Esophagus (tissue), 2 donors: ENCODE results near the gene IL18RAP. TPM values are rescaled to one million over a fixed set of nuclear protein-coding genes. Genes with fewer than 3 reads are reported as not detected.

ENCODE experiments used
- H3K27ac ChIP-seq, 2 donors: one replicate each; pipeline ENCODE4 v1.5.1; 2013; ENCODE audit warnings: low read depth in 2 of 2, mild to moderate bottlenecking in 2 of 2, inconsistent platforms in 1 of 2, low read length in 1 of 2, moderate library complexity in 1 of 2
- H3K27me3 ChIP-seq, 2 donors: one replicate each; pipeline ENCODE4 v1.6.1; 2013; ENCODE audit warnings: low read length in 2 of 2, control low read depth in 1 of 2, mild to moderate bottlenecking in 1 of 2; ENCODE audit not compliant: insufficient read depth in 2 of 2, control insufficient read depth in 1 of 2
- H3K36me3 ChIP-seq, 2 donors: one replicate each; pipeline ENCODE4 v1.6.1; 2013; ENCODE audit warnings: low read length in 1 of 2; ENCODE audit not compliant: control insufficient read depth in 2 of 2, insufficient read depth in 2 of 2
- H3K4me1 ChIP-seq, 2 donors: one replicate each; pipeline ENCODE4 v1.6.1; 2013; ENCODE audit warnings: low read length in 1 of 2; ENCODE audit not compliant: control insufficient read depth in 2 of 2, insufficient read depth in 2 of 2
- H3K4me3 ChIP-seq, 2 donors: one replicate each; pipeline ENCODE4 v1.5.1; 2013; ENCODE audit warnings: low read length in 2 of 2, mild to moderate bottlenecking in 2 of 2, low read depth in 1 of 2, moderate library complexity in 1 of 2
- H3K9me3 ChIP-seq, 2 donors: one replicate each; pipeline ENCODE4 v1.6.1; 2013; ENCODE audit warnings: mild to moderate bottlenecking in 2 of 2, low read depth in 1 of 2, low read length in 1 of 2, moderate library complexity in 1 of 2; ENCODE audit not compliant: control insufficient read depth in 2 of 2, insufficient read depth in 1 of 2
- WGBS, 2 donors: extraction: QIAGEN DNeasy Blood & Tissue Kit; methylation state at CpG; one replicate each; pipeline ENCODE4 v1.1.7; 2013; 5-methylcytosine and 5-hydroxymethylcytosine counted together
- polyA plus RNA-seq, 2 donors: library from polyadenylated mRNA; stranded (reverse); fragments of 200-250 nt; gene quantifications; one replicate each; pipeline ENCODE4 v1.2.3, GENCODE V29; 2013
- donor health status: healthy with polysubstance abuse.
- donor health status: Bipolar disorder and iron deficiency.

Gene IL18RAP
- polyA plus RNA-seq, 2 donors, result 0.55 to 1.2 TPM

DNA sequence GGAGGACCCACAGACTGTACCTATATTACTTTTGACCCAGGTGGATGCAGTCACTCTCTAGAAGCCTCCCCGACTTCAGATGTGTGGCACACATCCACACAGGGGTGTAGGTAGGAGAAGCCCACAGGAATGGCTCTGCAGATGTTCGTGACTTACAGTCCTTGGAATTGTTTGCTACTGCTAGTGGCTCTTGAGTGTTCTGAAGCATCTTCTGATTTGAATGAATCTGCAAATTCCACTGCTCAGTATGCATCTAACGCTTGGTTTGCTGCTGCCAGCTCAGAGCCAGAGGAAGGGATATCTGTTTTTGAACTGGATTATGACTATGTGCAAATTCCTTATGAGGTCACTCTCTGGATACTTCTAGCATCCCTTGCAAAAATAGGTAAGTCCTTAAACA lies 50.7 kb downstream of the IL18RAP start:
- Histone ChIP-seq H3K36me3 (no peaks in the 10 kb centered on the region), H3K4me1 (no peaks in the 10 kb centered on the region), H3K4me3 (no peak overlapping the region), H3K27me3 (no peaks in the 10 kb centered on the region), H3K9me3 (no peaks in the 10 kb centered on the region), H3K27ac (no peak overlapping the region)
- 76 to 78% methylated on average over 3 of the region's 3 CpGs for WGBS, 2 donors

DNA sequence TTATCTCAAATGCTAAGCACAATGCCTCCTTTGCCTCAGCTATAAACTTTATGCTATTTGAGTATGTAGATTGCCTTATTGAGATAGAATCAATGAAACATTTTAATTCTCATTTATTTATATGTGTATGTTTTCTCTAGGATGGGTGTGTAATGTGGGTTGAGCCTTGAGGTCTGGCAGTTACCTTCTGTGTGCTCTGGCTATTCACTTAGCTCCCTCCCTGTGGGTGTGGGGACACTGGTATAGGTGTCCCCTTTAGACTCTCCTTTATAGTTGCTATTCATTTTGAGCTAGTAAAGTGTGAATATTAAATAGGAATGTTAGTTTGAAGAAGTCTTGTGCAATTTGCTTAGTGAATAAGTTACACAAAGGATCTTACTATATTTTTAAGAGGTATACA lies 51.8 kb downstream of the IL18RAP start:
- H3K27me3 ChIP-seq, result no peaks in the 10 kb centered on the region
- H3K9me3 ChIP-seq, result no peaks in the 10 kb centered on the region
- H3K36me3 ChIP-seq, result no peaks in the 10 kb centered on the region
- H3K4me3 ChIP-seq, result no peak overlapping the region
- H3K27ac ChIP-seq, result no peak overlapping the region
- H3K4me1 ChIP-seq, result no peaks in the 10 kb centered on the region

DNA sequence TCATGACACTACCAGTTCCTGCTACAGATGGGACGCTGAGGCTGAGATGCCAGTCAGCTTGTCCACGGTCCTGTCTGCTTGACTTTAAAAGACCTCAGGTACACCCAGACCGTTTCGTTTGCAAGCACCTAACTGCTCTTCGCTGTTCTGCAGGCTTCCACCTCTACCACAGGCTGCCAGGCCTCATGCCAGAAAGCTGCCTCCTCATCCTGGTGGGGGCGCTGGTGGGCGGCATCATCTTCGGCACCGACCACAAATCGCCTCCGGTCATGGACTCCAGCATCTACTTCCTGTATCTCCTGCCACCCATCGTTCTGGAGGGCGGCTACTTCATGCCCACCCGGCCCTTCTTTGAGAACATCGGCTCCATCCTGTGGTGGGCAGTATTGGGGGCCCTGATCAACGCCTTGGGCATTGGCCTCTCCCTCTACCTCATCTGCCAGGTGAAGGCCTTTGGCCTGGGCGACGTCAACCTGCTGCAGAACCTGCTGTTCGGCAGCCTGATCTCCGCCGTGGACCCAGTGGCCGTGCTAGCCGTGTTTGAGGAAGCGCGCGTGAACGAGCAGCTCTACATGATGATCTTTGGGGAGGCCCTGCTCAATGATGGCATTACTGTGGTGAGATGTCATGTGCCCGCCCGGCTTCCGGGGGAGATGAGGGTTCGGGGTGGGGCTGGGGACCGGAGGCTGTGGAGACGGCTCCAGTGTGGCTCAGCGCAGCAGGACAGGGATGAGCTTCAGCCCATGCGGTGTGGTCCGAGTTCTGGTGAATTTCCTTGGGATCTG lies 55.9 kb downstream of the IL18RAP start:
- no peaks in the 10 kb centered on the region for H3K4me1 ChIP-seq
- no peaks in the 10 kb centered on the region for H3K27me3 ChIP-seq
- H3K9me3 ChIP-seq, result no peaks in the 10 kb centered on the region
- H3K36me3 ChIP-seq, result no peaks in the 10 kb centered on the region
- no peak overlapping the region for H3K27ac ChIP-seq
- 88 to 93% methylated on average over 36 of the region's 36 CpGs for WGBS, 2 donors
- no peak overlapping the region for H3K4me3 ChIP-seq

DNA sequence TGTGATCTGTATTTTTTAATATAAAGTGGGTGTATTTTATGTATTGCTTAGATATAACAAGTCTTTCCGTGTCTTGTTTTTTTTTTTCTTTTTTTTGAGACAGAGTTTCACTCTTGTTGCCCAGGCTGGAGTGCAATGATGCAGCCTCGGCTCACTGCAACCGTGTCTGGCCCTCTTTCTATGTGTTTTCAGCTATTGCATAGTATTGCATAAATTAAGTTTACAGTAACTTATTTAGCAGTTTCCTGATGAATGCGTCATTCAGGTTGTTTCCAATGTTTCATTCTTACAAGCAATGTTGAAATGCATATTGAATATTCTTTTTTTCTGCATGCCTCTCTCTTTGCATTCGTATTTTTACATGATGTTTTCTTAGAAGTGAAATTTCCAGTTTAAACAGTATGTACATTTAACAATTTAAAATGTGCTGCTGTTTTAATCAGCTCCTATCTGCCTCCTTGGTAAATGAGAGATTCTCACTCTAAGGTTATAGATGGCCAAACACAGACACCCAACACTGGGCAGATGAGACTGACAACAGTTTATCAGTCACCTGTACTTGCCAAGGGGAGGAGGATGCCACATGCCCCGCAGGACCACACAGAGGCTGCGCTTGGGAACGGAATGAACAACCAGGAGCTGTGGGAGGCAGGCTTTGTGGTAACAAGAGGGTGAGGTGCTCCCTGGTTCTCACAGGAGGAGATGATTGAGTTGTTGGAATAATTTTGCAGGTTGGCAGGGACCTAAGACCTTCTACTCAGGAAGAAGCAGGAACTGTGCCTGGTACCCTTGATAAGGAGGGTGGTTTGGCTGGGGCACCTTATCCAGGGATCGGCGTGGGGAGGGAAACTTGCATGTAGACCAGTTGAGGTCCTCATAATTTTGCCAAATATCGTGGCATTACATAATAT lies 57.6 kb downstream of the IL18RAP start:
- 79 to 83% methylated on average over 11 of the region's 11 CpGs for WGBS, 2 donors

DNA sequence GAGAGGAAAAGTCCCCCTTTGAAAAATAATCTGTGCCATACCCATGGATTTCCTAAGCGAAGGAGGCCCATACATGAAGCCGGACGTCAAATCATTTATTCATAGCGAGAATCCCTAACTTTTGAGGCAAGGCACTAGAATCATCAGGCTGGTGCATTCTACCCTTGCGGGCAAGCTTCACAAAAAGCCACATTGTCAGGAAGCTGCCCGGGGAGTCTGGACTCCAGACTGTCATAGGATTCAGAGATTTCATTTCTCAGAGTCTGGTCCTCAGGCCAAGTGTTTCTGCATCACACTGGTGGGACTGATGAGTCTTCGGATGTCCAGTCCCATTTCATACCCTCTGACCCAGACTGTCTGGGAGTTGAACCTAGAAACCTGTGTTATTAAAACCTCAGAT lies 59.0 kb downstream of the IL18RAP start:
- Histone ChIP-seq H3K27ac (no peak overlapping the region), H3K27me3 (no peaks in the 10 kb centered on the region), H3K9me3 (no peaks in the 10 kb centered on the region), H3K4me3 (no peak overlapping the region), H3K36me3 (no peaks in the 10 kb centered on the region), H3K4me1 (peaks cover 0 to 7% of the 10 kb centered on the region in 2 donors)
- WGBS, 2 donors, result 76 to 77% methylated on average over 7 of the region's 7 CpGs

More for the DNA sequence above, 57.6 kb downstream of the IL18RAP start:
- no peaks in the 10 kb centered on the region for H3K27me3 ChIP-seq
- no peaks in the 10 kb centered on the region for H3K9me3 ChIP-seq
- no peak overlapping the region for H3K27ac ChIP-seq
- H3K4me1 ChIP-seq, result no peaks in the 10 kb centered on the region
- H3K36me3 ChIP-seq, result no peaks in the 10 kb centered on the region
- H3K4me3 ChIP-seq, result no peak overlapping the region

DNA sequence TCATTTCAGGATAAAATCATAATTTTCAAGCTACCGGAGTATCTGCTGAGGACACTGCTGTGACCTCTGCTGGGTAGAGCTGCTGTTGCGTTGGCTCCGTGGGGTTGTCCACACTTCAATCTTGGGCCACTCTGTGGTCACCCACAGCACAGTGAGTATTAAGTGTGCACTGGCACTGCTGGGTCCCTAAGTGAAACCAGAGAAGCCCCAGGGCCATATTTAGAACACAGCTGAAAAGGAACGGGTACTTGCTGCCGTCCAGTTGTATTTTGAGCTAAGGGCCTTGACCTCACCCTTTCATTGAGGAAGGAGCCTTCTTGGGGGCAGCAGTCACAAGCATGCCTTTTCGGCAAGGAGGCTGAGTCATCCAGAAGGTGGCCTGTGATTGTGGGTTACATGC lies 60.1 kb downstream of the IL18RAP start:
- Histone ChIP-seq H3K27ac (no peak overlapping the region), H3K4me3 (no peak overlapping the region), H3K36me3 (no peaks in the 10 kb centered on the region), H3K9me3 (no peaks in the 10 kb centered on the region), H3K27me3 (no peaks in the 10 kb centered on the region), H3K4me1 (peaks cover 0 to 14% of the 10 kb centered on the region in 2 donors)
- WGBS, 2 donors, result 85 to 86% methylated on average over 6 of the region's 6 CpGs

DNA sequence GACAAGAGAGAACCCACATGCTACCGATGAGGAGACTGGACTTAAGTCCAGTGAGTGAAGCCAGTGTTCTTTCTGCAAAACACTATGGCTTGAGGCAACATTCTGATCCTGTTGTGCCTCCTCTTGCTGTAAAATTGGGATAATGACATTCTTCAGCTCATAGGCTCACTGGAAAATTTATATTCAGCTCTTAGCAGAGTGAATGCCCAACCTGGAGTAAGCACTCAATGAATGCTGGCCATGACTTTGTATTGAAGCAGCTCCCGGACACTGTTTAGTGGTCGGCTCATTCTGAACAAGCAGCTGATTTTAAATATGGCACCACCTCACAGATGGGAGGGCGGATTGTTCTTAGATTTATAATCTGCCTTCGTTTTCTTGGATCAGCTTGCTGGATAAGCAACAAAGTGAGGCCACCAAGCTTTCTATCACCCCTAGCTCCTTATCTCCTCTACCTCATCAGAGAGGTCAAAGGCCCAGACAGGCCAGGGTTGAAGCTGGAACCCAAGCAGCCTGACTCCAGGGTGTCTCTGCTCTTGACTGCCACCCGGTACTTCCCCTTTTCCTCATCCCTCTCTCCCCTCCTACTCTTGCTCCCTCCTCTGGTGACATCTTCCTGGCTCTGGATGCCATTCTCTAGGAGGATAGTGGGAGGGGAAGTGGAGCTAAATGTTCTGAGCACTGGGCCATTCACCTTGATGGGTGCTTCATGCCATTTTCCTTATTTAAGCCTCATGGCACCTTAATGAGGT lies 61.5 kb downstream of the IL18RAP start:
- Histone ChIP-seq H3K9me3 (no peaks in the 10 kb centered on the region), H3K27me3 (no peaks in the 10 kb centered on the region), H3K4me3 (no peak overlapping the region), H3K36me3 (no peaks in the 10 kb centered on the region), H3K27ac (no peak overlapping the region), H3K4me1 (peaks cover 0 to 14% of the 10 kb centered on the region in 2 donors)
- 83 to 85% methylated on average over 6 of the region's 6 CpGs for WGBS, 2 donors

DNA sequence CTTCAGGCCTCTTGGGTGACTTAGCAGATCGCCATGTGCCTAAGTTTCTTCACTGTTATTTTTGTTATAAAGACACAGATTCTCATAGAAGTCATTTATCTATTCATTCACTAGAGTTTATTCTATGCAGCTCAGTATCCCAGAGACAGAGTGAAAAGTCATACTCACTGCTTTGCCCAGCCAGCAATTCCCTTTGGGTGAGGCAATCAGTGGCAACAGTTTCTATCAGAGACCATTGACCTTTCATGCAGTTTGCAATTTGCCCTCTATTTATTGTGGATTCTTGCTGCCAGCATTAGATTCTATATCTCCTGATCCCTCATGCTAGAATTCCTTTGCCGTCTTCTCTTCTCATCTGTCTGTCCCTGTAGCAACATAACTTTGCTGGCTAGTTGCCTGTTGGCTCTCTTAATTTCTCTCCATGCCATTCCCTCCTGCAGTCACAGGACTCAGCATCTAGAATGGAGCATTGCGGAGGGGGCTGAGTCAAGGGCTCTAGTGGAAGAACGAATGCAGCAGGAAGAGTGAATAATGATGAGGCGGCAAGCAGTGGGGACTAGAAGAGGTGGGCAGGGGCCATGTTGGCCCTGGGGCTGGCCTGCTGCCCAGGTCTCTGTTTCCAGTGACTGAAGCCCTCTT lies 62.3 kb downstream of the IL18RAP start:
- Histone ChIP-seq H3K4me1 (peaks cover 0 to 14% of the 10 kb centered on the region in 2 donors), H3K4me3 (no peak overlapping the region), H3K36me3 (no peaks in the 10 kb centered on the region), H3K27me3 (no peaks in the 10 kb centered on the region), H3K27ac (no peak overlapping the region), H3K9me3 (no peaks in the 10 kb centered on the region)
- 74 to 79% methylated on average over 5 of the region's 5 CpGs for WGBS, 2 donors
